Measurements from ENCODE around the gene SON. TPM values are rescaled to one million over a fixed set of nuclear protein-coding genes. Genes with fewer than 3 reads are reported as not detected.

The SON gene
- polyA plus RNA-seq, 1 donor from 2014 or later = 123 TPM

DNA sequence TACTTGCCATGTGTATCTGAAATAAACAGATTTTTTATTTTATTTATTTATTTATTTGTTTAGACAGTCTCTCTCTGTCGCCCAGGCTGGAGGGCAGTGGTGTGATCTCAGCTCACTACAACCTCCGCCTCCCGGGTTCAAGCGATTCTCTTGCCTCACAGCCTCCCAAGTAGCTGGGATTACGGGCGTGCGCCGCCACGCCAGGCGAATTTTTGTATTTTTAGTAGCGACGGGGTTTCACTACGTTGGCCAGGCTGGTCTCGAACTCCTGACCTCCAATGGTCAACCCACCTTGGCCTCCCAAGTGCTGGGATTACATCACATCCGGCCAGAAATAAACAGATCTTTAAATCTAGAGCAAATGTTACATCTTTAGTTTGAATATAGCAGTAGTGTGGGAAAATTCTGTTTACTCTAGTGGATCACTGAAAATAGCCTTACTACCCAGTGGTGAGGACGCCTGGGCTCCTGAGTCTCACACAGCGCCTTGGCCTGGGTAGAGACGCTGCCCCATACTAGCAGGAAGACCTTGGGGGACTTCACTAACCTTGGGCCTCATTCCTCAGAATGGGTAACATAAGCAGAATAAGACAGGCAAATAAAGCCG lies 1.6 kb upstream of the SON start:
- Histone ChIP-seq H3K4me2 (ENCODE audit: low read length) (peak overlapping the region; percentile 84), H3K36me3 (ENCODE audit: insufficient read depth, low read length) (no peaks in the 10 kb centered on the region), H2AFZ (ENCODE audit: low read depth, low read length) (peak overlapping the region; percentile 78), H3K9ac (ENCODE audit: low read length) (peak overlapping the region; percentile 96), H3K9me3 (ENCODE audit: low read length) (no peaks in the 10 kb centered on the region), H3K27me3 (ENCODE audit: insufficient read depth, low read depth, low read length) (no peaks in the 10 kb centered on the region), H4K20me1 (ENCODE audit: insufficient read depth) (peaks cover 3% of the 10 kb centered on the region), H3K79me2 (replicated peaks; ENCODE audit: insufficient read depth, low read length) (peaks cover 59% of the 10 kb centered on the region), H3K27ac (ENCODE audit: low read length) (peak overlapping the region; percentile 99), H3K9me2 (ENCODE audit: insufficient read depth, low read length) (no peaks in the 10 kb centered on the region), H3F3A (ENCODE audit: insufficient read depth, low read length, poor library complexity, severe bottlenecking) (no peaks in the 10 kb centered on the region), H3K4me3 (ENCODE audit: low read length) (peak overlapping the region; percentile 72)
- no peak for TF ChIP-seq RAD21 (conservative IDR thresholded peaks at IDR 0.05)
- TF ChIP-seq SMC3 (conservative IDR thresholded peaks at IDR 0.05; ENCODE audit: poor library complexity) = no peak
- no peak for TF ChIP-seq EZH2 (IDR thresholded peaks at IDR 0.05; ENCODE audit: borderline replicate concordance, insufficient read depth, low read length, poor library complexity, severe bottlenecking)
- TF ChIP-seq, protein P1, sequence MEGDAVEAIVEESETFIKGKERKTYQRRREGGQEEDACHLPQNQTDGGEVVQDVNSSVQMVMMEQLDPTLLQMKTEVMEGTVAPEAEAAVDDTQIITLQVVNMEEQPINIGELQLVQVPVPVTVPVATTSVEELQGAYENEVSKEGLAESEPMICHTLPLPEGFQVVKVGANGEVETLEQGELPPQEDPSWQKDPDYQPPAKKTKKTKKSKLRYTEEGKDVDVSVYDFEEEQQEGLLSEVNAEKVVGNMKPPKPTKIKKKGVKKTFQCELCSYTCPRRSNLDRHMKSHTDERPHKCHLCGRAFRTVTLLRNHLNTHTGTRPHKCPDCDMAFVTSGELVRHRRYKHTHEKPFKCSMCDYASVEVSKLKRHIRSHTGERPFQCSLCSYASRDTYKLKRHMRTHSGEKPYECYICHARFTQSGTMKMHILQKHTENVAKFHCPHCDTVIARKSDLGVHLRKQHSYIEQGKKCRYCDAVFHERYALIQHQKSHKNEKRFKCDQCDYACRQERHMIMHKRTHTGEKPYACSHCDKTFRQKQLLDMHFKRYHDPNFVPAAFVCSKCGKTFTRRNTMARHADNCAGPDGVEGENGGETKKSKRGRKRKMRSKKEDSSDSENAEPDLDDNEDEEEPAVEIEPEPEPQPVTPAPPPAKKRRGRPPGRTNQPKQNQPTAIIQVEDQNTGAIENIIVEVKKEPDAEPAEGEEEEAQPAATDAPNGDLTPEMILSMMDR (IDR thresholded peaks at IDR 0.05; ENCODE audit: poor library complexity, severe bottlenecking) = no peak
- TF ChIP-seq, protein P2, sequence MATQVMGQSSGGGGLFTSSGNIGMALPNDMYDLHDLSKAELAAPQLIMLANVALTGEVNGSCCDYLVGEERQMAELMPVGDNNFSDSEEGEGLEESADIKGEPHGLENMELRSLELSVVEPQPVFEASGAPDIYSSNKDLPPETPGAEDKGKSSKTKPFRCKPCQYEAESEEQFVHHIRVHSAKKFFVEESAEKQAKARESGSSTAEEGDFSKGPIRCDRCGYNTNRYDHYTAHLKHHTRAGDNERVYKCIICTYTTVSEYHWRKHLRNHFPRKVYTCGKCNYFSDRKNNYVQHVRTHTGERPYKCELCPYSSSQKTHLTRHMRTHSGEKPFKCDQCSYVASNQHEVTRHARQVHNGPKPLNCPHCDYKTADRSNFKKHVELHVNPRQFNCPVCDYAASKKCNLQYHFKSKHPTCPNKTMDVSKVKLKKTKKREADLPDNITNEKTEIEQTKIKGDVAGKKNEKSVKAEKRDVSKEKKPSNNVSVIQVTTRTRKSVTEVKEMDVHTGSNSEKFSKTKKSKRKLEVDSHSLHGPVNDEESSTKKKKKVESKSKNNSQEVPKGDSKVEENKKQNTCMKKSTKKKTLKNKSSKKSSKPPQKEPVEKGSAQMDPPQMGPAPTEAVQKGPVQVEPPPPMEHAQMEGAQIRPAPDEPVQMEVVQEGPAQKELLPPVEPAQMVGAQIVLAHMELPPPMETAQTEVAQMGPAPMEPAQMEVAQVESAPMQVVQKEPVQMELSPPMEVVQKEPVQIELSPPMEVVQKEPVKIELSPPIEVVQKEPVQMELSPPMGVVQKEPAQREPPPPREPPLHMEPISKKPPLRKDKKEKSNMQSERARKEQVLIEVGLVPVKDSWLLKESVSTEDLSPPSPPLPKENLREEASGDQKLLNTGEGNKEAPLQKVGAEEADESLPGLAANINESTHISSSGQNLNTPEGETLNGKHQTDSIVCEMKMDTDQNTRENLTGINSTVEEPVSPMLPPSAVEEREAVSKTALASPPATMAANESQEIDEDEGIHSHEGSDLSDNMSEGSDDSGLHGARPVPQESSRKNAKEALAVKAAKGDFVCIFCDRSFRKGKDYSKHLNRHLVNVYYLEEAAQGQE (IDR thresholded peaks at IDR 0.05; ENCODE audit: borderline replicate concordance) = no peak
- no peak for TF ChIP-seq TAF1 (IDR thresholded peaks at IDR 0.05; ENCODE audit: low read depth)
- TF ChIP-seq POLR2AphosphoS5 (IDR thresholded peaks at IDR 0.05) = no peak
- no peak for TF ChIP-seq MXI1 (conservative IDR thresholded peaks at IDR 0.05; ENCODE audit: poor library complexity, severe bottlenecking)

DNA sequence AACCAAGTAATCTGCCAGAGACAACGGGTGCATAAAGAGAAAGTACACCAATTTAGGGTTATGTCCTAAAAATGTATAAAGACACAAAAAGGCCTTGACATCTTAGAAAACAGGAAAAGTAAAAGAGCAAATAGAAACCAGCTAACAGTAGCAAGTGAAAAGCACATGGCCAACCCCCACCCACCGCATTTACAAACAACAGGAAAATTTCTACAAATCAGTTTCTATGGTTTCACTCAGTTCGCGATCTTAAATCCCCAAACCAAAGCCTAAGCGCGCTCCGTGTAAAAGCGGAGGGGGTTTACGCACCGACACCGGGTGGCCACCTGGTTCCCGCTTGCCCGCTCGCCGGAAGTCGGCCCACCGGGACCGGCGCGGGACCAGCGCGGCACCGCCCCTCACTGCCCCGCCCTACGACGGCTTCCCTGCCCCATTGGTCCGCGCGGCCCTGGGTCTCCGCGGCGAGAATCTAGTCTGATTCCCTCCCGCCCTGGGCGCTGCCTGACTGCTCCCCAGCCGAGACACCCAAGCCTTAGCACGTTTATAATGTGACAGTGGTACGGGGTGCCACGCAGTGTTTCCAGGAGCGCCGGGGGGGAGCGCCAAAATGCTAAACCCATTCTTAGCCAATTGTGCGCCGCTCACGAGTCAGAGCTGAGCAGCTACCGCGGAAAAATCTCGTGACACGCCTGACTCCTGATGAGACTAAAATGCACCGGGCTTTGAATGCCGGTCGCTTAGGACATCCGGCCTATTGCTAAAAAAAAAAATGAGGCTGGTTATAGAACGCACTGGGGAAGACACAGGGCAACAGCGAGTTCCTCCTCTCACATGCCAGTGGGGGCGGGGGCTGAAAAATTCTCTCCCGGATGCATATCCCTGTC lies 840 bp upstream of the SON start, which contains the start of gene GART:
TSS of gene GART (minus strand) at position 362 of the 884 bp plus-strand sequence. CDS start 2,802 bp downstream, outside the sequence.
- Histone ChIP-seq H4K20me1 (ENCODE audit: insufficient read depth) (peaks cover 3% of the 10 kb centered on the region), H3K4me3 (ENCODE audit: low read length) (peak within 1 kb of the TSS; percentile 72), H3F3A (ENCODE audit: insufficient read depth, low read length, poor library complexity, severe bottlenecking) (no peaks in the 10 kb centered on the region), H2AFZ (ENCODE audit: low read depth, low read length) (peak within 1 kb of the TSS; percentile 78), H3K9me2 (ENCODE audit: insufficient read depth, low read length) (no peaks in the 10 kb centered on the region), H3K9ac (ENCODE audit: low read length) (peak within 1 kb of the TSS; percentile 96), H3K79me2 (replicated peaks; ENCODE audit: insufficient read depth, low read length) (peaks cover 65% of the 10 kb centered on the region), H3K9me3 (ENCODE audit: low read length) (no peaks in the 10 kb centered on the region), H3K27ac (ENCODE audit: low read length) (peak within 1 kb of the TSS; percentile 99), H3K27me3 (ENCODE audit: insufficient read depth, low read depth, low read length) (no peaks in the 10 kb centered on the region), H3K4me2 (ENCODE audit: low read length) (peak within 1 kb of the TSS; percentile 84), H3K36me3 (ENCODE audit: insufficient read depth, low read length) (no peaks in the 10 kb centered on the region)
- TF ChIP-seq TAF1 (IDR thresholded peaks at IDR 0.05; ENCODE audit: low read depth) (peak; percentile 84), SMC3 (conservative IDR thresholded peaks at IDR 0.05; ENCODE audit: poor library complexity) (no peak), RAD21 (conservative IDR thresholded peaks at IDR 0.05) (peak; percentile 16), POLR2AphosphoS5 (IDR thresholded peaks at IDR 0.05) (peak; percentile 90), MXI1 (conservative IDR thresholded peaks at IDR 0.05; ENCODE audit: poor library complexity, severe bottlenecking) (peak; percentile 97), EP300 (conservative IDR thresholded peaks at IDR 0.05; ENCODE audit: poor library complexity, severe bottlenecking) (no peak)
- TF ChIP-seq, protein P2 (IDR thresholded peaks at IDR 0.05; ENCODE audit: borderline replicate concordance) = no peak
- TF ChIP-seq, protein P1 (IDR thresholded peaks at IDR 0.05; ENCODE audit: poor library complexity, severe bottlenecking) = no peak

Data from neural cell (in vitro differentiated cells).